HG03103 (cell line): ENCODE results near the gene INPP5D.
"Not testable (repeated sequence)": the region's sequence is repeated elsewhere in the genome, so short reads cannot be mapped to it uniquely, and the experiment has no call there.

Experiments
- ATAC-seq: cut with Tn5 transposase; IDR thresholded peaks from one replicate; pipeline ENCODE4 v1.9.1; 2021; ENCODE audit warnings: low read depth; ENCODE audit not compliant: unreplicated experiment

Gene INPP5D

DNA sequence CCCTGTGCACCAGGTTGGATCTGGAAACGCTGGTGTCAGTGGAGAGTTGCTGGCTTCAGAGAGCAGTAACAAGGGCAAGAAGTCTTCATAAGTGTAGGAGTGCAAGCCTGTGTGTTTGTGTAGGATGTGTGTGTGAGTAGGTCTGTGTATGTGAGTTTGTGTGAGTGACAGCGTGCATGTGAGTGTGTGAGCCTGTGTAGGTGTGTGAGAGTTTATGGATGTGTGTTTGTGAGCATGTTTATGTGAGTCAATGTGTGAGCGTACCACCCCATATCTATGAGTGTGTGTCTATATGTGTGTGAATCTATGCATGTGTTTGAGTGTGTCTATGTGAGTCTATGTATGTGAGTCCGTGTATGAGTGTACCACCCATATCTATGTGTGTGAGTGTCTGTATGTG, 104.8 kb downstream of the INPP5D start:
- no peak for ATAC-seq

- no peak for ATAC-seq
Measured at GRCh38 chr2:233165543-233165894, 105.4 kb downstream of the INPP5D start.

- no peak for ATAC-seq
Measured at GRCh38 chr2:233165895-233166661, 105.9 kb downstream of the INPP5D start.

GRCh38 chr2:233168445-233168844, 108.3 kb downstream of the INPP5D start:
- no peak for ATAC-seq

DNA sequence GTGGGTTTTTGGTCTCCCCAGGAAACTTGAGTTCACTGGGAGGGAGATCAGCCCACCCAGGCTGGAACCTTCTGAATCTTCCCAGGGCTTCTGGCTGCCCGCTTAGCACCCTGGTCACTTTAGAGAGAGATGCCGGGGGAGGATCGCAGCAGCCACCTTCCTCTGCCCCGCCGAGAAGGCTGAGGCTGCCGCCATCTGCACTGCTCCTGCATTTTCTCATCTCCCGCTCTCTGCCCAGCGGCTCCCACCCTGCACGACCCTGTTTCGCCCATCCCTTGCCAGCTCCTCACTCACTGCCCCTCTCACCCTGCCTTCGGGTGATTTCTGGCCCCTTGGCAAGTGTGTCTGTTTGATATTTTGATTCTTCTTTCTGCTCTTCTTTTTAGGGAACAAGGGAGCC, 108.8 kb downstream of the INPP5D start:
- no peak for ATAC-seq

DNA sequence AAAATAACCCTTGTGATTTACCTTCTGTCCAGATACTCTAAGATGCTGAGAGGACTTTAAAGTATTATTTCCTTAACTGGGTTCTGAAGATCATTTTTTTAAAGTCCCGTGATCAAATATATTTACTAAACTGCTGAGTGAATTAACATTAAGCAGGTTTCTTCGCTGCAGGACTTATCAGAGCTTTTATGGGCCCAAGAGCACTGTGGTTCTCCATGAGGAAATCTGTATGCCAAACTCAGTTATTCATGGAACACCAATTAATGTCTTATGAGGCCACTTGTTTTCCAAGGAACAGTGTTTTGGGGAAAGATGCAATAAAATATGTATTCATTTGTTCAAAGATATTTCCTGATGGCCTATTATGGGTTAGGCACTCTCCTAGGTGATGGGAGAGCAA, 111.2 kb downstream of the INPP5D start:
- ATAC-seq, result no peak

GRCh38 chr2:233173115-233173514, 113.0 kb downstream of the INPP5D start:
- ATAC-seq, result no peak

GRCh38 chr2:233174137-233174536, 114.0 kb downstream of the INPP5D start:
- no peak for ATAC-seq

DNA sequence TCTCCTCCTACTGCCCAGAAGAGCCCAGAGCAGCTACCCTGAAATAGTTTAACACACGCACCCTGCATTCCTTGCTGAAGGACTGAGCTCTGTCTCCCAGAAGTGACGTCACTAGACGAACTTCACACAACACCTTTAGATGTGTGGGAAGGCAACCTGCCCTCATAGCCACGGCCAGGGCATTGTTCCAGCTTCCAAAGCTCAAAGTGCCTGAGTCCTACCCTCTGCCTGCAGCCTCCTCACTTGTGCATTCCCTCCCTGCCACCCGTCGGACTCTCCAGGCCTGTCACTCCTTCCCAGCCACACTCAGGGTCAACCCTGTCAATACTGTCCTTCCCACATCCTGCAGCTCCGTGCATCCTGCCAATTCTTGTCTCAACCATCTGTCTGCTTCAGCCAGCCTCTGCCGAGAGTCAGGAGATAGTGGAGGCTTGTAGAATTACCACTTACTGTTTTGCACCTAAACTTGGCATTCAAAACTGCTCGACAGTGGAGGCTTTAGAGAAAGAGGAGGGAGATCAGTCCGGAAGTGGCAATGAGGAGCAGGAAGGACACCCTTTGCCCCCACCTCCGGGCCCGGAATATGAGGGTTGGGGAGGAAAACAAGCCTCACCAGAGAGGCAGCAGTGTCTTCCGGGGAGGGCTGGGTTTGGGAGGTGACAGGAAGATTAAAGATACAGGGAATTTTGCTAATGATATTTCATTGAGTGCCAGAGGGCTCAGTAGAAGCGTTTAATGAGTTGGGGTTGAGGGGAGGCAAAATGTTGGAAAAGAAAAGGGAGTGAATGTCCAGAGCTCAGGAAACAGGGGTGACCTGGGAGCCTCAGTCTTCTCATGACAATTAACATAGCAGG, 119.1 kb downstream of the INPP5D start:
- no peak for ATAC-seq

- ATAC-seq, result no peak
Measured at GRCh38 chr2:233179848-233180366, 119.8 kb downstream of the INPP5D start.

- ATAC-seq, result no peak
Measured at GRCh38 chr2:233183869-233184418, 123.8 kb downstream of the INPP5D start.

DNA sequence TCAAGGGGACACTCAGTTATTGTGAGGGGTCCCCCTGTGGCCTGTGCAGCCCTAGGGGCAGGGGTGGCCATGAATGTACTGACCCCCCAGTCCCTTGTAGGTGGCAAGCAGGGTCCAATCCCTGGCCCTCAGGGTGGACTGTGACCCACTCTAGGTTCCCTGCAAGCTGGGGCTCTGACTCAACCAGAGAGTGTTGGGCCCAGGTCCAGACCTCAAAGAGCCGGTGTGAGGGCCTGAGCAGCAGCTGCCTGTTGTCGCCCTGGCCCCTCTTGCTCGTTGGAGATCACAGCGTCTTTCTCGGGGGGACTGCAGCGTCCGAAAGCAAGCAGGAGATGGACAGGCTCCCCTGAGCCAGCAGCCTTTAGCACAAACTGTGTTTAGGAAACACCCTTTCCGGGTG, 124.5 kb downstream of the INPP5D start:
- no peak for ATAC-seq

DNA sequence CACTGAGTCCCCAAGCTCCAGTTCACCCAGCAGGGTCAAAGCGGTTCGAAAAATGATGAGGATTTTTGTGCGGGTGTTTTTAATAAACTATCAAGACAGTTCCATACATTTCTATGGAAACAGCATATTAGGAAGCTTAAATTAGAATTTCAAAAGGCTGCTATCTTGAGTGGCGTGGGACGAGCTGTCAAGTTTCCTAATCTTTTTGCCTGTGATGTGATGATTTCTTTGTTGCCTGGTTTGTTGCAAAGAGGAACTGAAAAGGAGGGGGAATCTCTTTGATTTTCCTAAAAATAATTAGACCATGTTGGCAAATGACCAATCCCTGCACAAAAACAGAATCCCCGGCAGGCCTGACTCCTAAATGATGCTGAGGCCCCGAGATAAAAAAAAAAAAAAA, 125.2 kb downstream of the INPP5D start:
- no peak for ATAC-seq

DNA sequence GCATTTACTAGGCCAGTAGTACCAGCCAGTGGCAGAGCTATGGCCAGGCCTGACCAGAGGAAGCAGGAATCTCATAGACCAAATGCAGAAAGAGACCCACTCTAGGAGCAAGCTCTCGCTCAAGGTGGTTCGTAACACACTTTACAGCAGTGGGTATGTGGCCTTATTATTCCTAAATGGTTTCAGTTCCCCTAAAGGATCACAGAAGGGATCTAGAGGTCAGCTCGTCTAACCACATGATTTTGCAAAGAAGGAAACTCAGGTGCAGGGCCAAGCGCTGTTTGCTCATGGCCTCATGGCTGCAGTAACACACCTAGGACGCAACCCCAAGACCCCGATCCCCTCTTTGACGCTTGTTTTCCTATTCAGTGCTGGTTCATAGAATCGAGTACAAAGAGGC, 125.8 kb downstream of the INPP5D start:
- ATAC-seq, result no peak

GRCh38 chr2:233186851-233187250, 126.7 kb downstream of the INPP5D start:
- ATAC-seq, result no peak

- ATAC-seq, result no peak
Measured at GRCh38 chr2:233189025-233189424, 128.9 kb downstream of the INPP5D start.

- ATAC-seq, result not testable (repeated sequence)
Measured at GRCh38 chr2:233191016-233191415, 130.9 kb downstream of the INPP5D start.

- ATAC-seq, result no peak
Measured at GRCh38 chr2:233193738-233194137, 133.6 kb downstream of the INPP5D start.

DNA sequence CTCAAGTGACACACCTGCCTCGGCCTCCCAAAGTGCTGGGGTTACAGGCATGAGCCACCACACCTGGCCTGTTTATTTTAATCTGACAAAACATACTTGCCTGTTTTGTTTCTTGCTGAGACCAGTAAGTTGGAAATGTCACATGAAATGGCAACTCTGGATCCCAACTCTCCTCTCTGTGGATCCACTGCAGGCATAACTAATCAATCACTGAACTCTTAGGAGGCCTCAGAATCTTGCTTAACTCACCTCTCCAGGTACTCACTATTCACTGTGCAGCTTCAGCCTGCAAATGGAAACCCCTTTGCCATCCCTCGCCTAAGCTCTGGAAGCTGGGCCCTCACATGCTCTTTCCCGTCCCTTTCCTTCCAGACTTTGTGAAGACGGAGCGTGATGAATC, 134.9 kb downstream of the INPP5D start:
- no peak for ATAC-seq

- no peak for ATAC-seq
Measured at GRCh38 chr2:233197022-233197421, 136.9 kb downstream of the INPP5D start.

DNA sequence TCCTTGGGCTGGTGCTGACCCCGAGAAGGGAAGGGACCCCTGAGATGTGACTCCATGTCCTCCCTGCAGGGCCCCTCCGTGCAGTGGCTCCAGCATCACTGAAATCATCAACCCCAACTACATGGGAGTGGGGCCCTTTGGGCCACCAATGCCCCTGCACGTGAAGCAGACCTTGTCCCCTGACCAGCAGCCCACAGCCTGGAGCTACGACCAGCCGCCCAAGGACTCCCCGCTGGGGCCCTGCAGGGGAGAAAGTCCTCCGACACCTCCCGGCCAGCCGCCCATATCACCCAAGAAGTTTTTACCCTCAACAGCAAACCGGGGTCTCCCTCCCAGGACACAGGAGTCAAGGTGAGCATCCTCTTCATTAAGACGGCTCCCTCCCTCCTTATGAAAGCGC, 137.9 kb downstream of the INPP5D start:
- ATAC-seq, result no peak
